NCI-H2196 (cell line): ENCODE results near the gene PFKFB4.

Experiments
- DNase-seq: peaks from one replicate; lab custom pipeline; 2025; ENCODE audit not compliant: unreplicated experiment; lab: John Stamatoyannopoulos, UW

Gene PFKFB4

GRCh38 chr3:48468329-48468731 is 88.3 kb downstream of the PFKFB4 start:
- no peak for DNase-seq
